ENCODE results near the gene FASTKD2.

The FASTKD2 gene

GRCh38 chr2:206840999-206841398 lies 75.6 kb downstream of the FASTKD2 start:
- DNase-seq = no peak
